Measurements from ENCODE around the gene GPHN. TPM values are rescaled to one million over a fixed set of nuclear protein-coding genes. Genes with fewer than 3 reads are reported as not detected.

GPHN gene
- polyA plus RNA-seq, 1 donor (not counting 4 experiments of a cell fraction or from before 2014, with no cell fraction given): 17.6 TPM

- dilution Hi-C loops (cut with MboI; ENCODE audit: extremely low pct_ligation_motif_present, low sequenced_read_pairs): no loop called here
- H3K9me1 ChIP-seq (ENCODE audit: control insufficient read depth, extremely low read depth, insufficient read depth, low read length): no peaks in the 10 kb centered on the region
- no peak for FAIRE-seq
Measured at GRCh38 chr14:66716227-66716626, 208.3 kb downstream of the GPHN start.

GRCh38 chr14:66717561-66718140, 209.7 kb downstream of the GPHN start:
- Histone ChIP-seq H4K20me1 (ENCODE audit: control insufficient read depth, extremely low read depth, insufficient read depth, low read length) (no peaks in the 10 kb centered on the region), H3K36me3 (ENCODE audit: control insufficient read depth in 2 of 2, extremely low read depth in 1 of 2, insufficient read depth in 2 of 2, low read length in 2 of 2) (no peaks in the 10 kb centered on the region), H3K4me2 (ENCODE audit: control insufficient read depth, extremely low read depth, insufficient read depth, low read depth, low read length) (no peak overlapping the region), H3K27ac (ENCODE audit: control insufficient read depth, insufficient read depth, low read length) (no peak overlapping the region), H3K4me1 (ENCODE audit: control insufficient read depth, extremely low read depth, insufficient read depth, low read length) (no peaks in the 10 kb centered on the region), H3K27me3 (ENCODE audit: control insufficient read depth, extremely low read depth, insufficient read depth, low read length) (no peaks in the 10 kb centered on the region), H3K79me2 (ENCODE audit: control insufficient read depth, insufficient read depth, low read length) (peaks cover 2% of the 10 kb centered on the region), H2AFZ (ENCODE audit: control insufficient read depth, low read length) (no peak overlapping the region), H3K4me3 (ENCODE audit: control insufficient read depth in 2 of 3, extremely low read depth in 1 of 3, insufficient read depth in 2 of 3, low read depth in 1 of 3, low read length in 3 of 3) (no peak overlapping the region), H3K9ac (ENCODE audit: control insufficient read depth, extremely low read depth, insufficient read depth, low read length) (no peak overlapping the region), H3K9me3 (ENCODE audit: control insufficient read depth, low read depth, low read length) (no peaks in the 10 kb centered on the region), H3K9me1 (ENCODE audit: control insufficient read depth, extremely low read depth, insufficient read depth, low read length) (no peaks in the 10 kb centered on the region)
- no peak for TF ChIP-seq EZH2 (IDR thresholded peaks at IDR 0.05; ENCODE audit: low read length)
- no peak for TF ChIP-seq CTCF (optimal IDR thresholded peaks at IDR 0.05 in 1 of 3, IDR thresholded peaks at IDR 0.05 in 1 of 3, conservative IDR thresholded peaks at IDR 0.05 in 1 of 3; ENCODE audit: extremely low read depth in 1 of 3, insufficient read depth in 2 of 3, low read length in 3 of 3)
- dilution Hi-C loops (cut with MboI; ENCODE audit: extremely low pct_ligation_motif_present, low sequenced_read_pairs): no loop called here
- DNase-seq (ENCODE audit: low read depth, low spot score) (no peak), FAIRE-seq (no peak)

More at GRCh38 chr14:66716227-66716626, 208.3 kb downstream of the GPHN start:
- Histone ChIP-seq H3K4me1 (ENCODE audit: control insufficient read depth, extremely low read depth, insufficient read depth, low read length) (no peaks in the 10 kb centered on the region), H3K9me3 (ENCODE audit: control insufficient read depth, low read depth, low read length) (no peaks in the 10 kb centered on the region), H2AFZ (ENCODE audit: control insufficient read depth, low read length) (no peak overlapping the region), H3K27ac (ENCODE audit: control insufficient read depth, insufficient read depth, low read length) (no peak overlapping the region), H3K79me2 (ENCODE audit: control insufficient read depth, insufficient read depth, low read length) (peaks cover 2% of the 10 kb centered on the region), H3K36me3 (ENCODE audit: control insufficient read depth in 2 of 2, extremely low read depth in 1 of 2, insufficient read depth in 2 of 2, low read length in 2 of 2) (no peaks in the 10 kb centered on the region), H4K20me1 (ENCODE audit: control insufficient read depth, extremely low read depth, insufficient read depth, low read length) (no peaks in the 10 kb centered on the region), H3K4me3 (ENCODE audit: control insufficient read depth in 2 of 3, extremely low read depth in 1 of 3, insufficient read depth in 2 of 3, low read depth in 1 of 3, low read length in 3 of 3) (no peak overlapping the region), H3K27me3 (ENCODE audit: control insufficient read depth, extremely low read depth, insufficient read depth, low read length) (no peaks in the 10 kb centered on the region), H3K9ac (ENCODE audit: control insufficient read depth, extremely low read depth, insufficient read depth, low read length) (no peak overlapping the region), H3K4me2 (ENCODE audit: control insufficient read depth, extremely low read depth, insufficient read depth, low read depth, low read length) (no peak overlapping the region)
- DNase-seq (ENCODE audit: low read depth, low spot score): no peak
- TF ChIP-seq CTCF (optimal IDR thresholded peaks at IDR 0.05 in 1 of 3, IDR thresholded peaks at IDR 0.05 in 1 of 3, conservative IDR thresholded peaks at IDR 0.05 in 1 of 3; ENCODE audit: extremely low read depth in 1 of 3, insufficient read depth in 2 of 3, low read length in 3 of 3): no peak
- TF ChIP-seq EZH2 (IDR thresholded peaks at IDR 0.05; ENCODE audit: low read length): no peak
